ENCODE data around the gene COIL. TPM values are rescaled to one million over a fixed set of nuclear protein-coding genes. Genes with fewer than 3 reads are reported as not detected.

Gene COIL
- polyA plus RNA-seq, 1 donor, result 16.3 TPM

DNA sequence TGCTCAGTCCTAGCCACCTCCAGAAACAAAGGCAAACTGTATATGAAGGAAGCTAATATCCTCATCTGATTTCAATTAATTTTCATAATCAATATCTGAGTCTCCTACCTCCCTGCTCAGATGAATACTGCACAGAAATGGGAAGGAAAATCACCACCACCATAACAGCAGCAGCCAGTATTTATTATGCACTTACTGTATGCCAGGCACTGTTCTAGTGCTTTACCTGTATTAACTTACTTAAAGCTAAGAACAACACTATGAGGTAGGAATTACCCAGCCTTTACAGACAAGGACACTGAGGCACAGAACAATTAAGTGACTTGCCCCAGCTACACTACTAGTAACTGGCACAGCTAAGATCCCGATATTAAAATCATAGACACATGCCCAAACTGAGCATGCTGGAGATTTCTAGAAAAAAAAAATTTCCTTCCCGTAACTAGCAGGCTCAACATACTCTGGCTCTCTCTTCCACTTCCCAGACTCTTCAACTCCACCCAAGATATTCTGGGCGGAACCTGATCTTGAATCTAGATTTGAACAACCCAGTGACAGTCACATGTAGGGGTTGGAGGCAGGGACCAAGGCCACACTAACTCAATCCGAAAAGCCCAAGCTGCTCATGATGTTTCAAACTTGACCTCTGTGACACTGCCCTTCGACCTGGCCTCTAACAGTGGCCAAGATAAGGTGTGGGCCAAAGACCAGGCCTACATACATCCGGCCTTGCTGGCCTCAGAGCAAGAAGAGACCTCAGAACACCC lies 50.9 kb downstream of the COIL start:
- no peak for DNase-seq (ENCODE audit: low read depth)

DNA sequence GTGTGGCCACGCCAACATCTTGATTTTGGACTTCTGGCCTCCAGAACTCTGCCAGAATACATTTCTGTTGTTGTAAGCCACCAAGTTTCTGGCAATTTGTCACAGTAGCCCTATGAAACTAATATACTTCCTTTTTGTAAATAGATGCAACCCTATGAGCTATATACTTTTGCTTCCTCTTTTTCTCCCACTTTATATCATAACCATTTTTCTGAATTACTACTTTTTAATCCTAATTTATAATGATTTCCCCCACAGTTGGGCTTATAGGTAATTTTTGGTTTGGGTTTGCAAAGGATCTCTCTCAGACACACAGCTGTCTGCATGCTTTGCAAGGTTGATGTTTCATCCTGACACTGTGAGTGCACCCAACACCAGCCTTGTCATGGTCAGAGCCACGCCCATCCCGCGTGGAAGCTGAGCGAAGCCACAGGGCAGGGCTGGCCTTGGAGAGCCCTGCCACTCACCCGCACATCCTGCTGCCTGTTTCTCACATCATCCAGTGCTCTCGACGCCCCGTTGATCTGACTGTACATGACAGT lies 52.8 kb downstream of the COIL start:
- no peak for DNase-seq (ENCODE audit: low read depth)

DNA sequence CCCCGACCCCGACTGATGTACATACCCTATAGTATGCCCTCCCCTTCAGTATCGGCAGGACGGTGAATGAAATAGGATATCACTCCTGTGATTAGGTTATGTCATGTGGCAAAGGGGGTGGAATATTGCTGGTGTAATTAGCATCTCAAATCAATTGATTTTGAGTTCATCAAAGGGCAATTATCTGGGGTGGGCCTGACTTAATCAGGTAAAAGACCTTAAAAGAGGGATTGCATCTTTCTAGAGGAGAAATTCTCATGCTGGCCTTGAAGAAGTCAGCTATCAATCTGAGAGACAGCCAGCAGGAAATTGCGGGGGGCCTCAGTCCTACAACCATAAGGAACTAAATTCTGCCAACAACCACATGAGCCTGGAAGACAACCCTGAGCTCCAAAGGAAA lies 57.3 kb downstream of the COIL start:
- no peak for DNase-seq (ENCODE audit: low read depth)

GRCh38 chr17:56902348-56902747 lies 58.5 kb downstream of the COIL start:
- DNase-seq (ENCODE audit: low read depth), result no peak

DNA sequence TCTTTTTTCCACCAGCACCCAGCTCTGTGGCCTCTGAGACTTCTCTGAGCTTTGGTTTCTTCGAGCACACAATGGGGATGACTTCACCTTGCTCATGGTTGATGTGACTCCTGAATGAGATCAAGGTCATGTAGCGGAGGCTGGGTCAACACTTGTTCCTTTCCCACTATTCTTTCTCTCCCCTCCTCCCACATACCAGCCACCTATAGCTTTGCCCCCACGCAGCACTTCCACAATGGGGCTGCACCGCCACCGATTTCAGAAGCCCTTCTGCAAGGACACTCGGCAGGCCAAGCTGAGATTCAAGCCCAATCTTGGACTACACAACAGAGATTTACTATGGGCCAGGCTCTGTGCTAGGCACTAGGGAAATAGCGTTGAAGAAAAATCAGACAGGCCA lies 61.4 kb downstream of the COIL start:
- no peak for DNase-seq (ENCODE audit: low read depth)

DNA sequence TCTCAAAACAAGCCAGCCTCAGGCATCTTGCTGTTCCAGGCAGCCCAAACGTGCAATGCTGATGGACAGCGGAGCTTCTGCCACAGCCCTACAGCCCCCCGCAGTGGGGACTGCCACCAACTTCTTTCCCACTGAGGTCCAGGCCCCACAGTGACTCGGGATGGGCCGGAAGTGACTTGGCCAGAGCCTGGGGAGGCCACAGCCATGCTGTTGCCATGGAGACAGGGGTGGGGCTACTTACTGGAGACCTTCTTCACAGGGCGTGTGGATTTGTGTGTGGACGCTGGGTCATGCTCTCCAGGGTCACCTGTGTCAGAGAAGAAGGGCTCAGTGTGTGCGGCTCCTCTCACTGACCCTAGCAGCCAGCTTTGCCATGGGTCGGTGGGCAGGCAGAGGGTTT lies 62.0 kb downstream of the COIL start:
- DNase-seq (ENCODE audit: low read depth), result no peak

- DNase-seq (ENCODE audit: low read depth), result no peak
These were observed 63.0 kb downstream of the COIL start for GRCh38 chr17:56897646-56898424.

GRCh38 chr17:56896968-56897359 lies 63.9 kb downstream of the COIL start:
- DNase-seq (ENCODE audit: low read depth), result no peak

DNA sequence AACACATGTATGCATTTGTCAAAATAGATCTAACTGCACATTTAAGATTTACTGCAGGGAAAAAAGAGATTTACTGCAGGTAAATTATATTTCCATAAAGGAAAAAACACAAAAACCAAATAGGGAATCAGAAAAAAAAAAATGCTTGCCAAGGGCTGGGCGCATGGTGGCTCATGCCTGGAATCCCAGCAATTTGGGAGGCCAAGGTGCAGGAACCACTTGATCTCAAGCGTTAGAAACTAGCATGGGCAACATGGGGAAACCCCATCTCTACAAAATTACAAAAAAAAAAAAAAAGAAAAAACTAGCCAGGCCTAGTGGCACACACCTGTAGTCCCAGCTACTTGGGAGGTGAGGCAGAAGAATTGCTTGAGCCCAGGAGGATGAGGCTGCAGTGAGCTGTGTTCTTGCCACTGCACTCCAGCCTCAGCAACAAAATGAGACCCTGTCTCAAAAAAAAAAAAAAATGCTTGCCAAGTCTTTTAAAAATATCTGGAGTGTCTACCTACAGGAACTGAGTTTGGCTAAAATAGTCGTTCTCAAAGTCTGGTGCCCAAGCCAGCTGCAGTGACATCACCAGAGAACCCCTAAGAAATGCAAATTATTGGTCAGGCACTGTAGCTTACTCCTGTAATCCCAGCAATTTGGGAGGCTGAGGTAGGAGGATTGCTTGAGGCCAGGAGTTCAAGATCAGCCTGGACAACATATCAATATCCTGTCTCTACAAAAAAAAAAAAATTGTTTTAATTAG lies 64.5 kb downstream of the COIL start:
- no peak for DNase-seq (ENCODE audit: low read depth)

- no peak for DNase-seq (ENCODE audit: low read depth)
These were observed 65.9 kb downstream of the COIL start for GRCh38 chr17:56894859-56895455.

- DNase-seq (ENCODE audit: low read depth), result no peak
These were observed 67.3 kb downstream of the COIL start for GRCh38 chr17:56893503-56893902.

GRCh38 chr17:56892333-56892732 lies 68.5 kb downstream of the COIL start:
- no peak for DNase-seq (ENCODE audit: low read depth)

GRCh38 chr17:56891751-56892150 lies 69.1 kb downstream of the COIL start:
- DNase-seq (ENCODE audit: low read depth), result no peak

DNA sequence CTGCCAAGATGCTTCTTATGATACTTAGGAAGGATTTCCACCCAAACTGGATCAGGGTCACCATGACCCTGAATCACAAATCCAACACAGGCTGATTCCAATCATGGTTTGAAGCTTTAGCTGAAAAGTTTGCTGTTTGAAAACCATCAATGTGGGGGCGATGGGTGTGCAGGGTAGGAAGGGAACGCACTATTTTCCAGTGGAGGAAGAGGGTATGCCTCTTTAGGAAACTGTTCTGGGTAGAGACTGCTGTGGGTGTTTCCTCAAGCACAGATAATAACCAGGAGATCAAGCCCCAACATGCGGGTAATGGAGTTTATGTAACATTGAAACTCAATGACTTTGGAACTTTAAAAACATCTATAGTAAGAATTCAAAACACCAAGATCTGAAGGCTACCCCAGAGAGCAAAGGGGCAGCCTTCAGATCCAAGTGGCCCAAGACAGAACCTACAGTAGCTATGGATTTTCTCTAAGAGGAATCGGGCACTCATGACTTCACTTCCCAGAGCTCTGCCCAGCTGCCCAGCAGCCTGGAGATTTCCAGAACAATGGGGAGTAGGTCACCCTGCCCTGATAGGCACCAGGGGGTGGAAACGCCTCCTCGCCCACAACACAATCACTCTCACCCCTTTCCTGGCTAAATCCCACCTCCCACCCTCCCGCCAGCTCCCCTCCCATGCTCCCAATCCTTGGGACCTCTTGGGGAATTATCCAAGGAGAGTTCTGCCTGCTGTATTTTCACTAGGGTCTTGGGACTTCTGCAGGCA lies 69.8 kb downstream of the COIL start:
- no peak for DNase-seq (ENCODE audit: low read depth)

- DNase-seq (ENCODE audit: low read depth), result no peak
These were observed 70.5 kb downstream of the COIL start for GRCh38 chr17:56890390-56890789.

Other genes starting within 250 kb of the COIL start
- 1.5 TPM for gene C17orf67, start 127.1 kb downstream of the COIL start, polyA plus RNA-seq (ENCODE audit: insufficient read length)
- gene DGKE, start 126.9 kb downstream of the COIL start, polyA plus RNA-seq (ENCODE audit: insufficient read length), result 4.7 TPM
- 11.5 TPM for gene TRIM25, start 47.0 kb downstream of the COIL start, polyA plus RNA-seq (ENCODE audit: insufficient read length)
- 15.9 TPM for gene SCPEP1, start 17.1 kb upstream of the COIL start, polyA plus RNA-seq (ENCODE audit: insufficient read length)
- 86.3 TPM for gene AKAP1, start 124.2 kb upstream of the COIL start, polyA plus RNA-seq (ENCODE audit: insufficient read length)

All from forelimb muscle (tissue), 1 donor.